SK-N-SH (cell line): ENCODE results near the gene ANKRD52. TPM values are rescaled to one million over a fixed set of nuclear protein-coding genes. Genes with fewer than 3 reads are reported as not detected.

Source experiments
- CTCF ChIA-PET: fragments of 300-600, 350-600 bp; formaldehyde crosslinking; extraction: SDS; loops from one replicate; lab custom pipeline; 2021; lab: Yijun Ruan, JAX
- POLR2A ChIA-PET: fragments of 350-600 bp; sonication (Branson Sonifier 250); formaldehyde crosslinking; extraction: SDS; loops from one replicate; lab custom pipeline; 2020; ENCODE audit warnings: antibody characterized with exemption, inconsistent platforms; lab: Yijun Ruan, JAX
- DNase-seq: peaks from one replicate; pipeline ENCODE4 v3.0.0; 2012
- H2AFZ ChIP-seq: fragments of 200-600 bp; sonication (generic); 2 replicates; pipeline ENCODE4 v1.8.1; 2016; ENCODE audit warnings: antibody characterized with exemption, mild to moderate bottlenecking, low read depth
- H3F3A ChIP-seq: fragments of 200-600 bp; sonication (generic); replicated peaks from 2 replicates; pipeline ENCODE3; 2016; ENCODE audit warnings: antibody characterized with exemption, mild to moderate bottlenecking; ENCODE audit not compliant: insufficient read depth
- H3K27ac ChIP-seq, 2 experiments: fragments of 200-500 bp in 1 of 2; fragments of 200-600 bp in 1 of 2; sonication (Bioruptor generic) in 1 of 2; sonication (generic), shearing (Covaris generic) in 1 of 2; 2 replicates each; pipeline versions ENCODE4 v1.5.1 to v1.6.1; 2014 to 2016; ENCODE audit warnings: low read depth in 2 of 2, inconsistent platforms in 1 of 2, low read length in 1 of 2, mild to moderate bottlenecking in 1 of 2, mixed read lengths in 1 of 2
- H3K27me3 ChIP-seq: fragments of 200-600 bp; sonication (generic), shearing (Covaris generic); 2 replicates; pipeline ENCODE4 v1.6.1; 2016; ENCODE audit warnings: mixed run types; ENCODE audit not compliant: insufficient read depth
- H3K36me3 ChIP-seq, 2 experiments: fragments of 200-500 bp in 1 of 2; fragments of 200-600 bp in 1 of 2; sonication (Bioruptor generic) in 1 of 2; sonication (generic) in 1 of 2; replicated peaks in 1 of 2; 2 replicates each; pipeline versions ENCODE3 to v1.5.1; 2014 to 2016; ENCODE audit warnings: low read length in 1 of 2, mild to moderate bottlenecking in 1 of 2; ENCODE audit not compliant: insufficient read depth in 2 of 2, control insufficient read depth in 1 of 2
- H3K4me1 ChIP-seq, 2 experiments: fragments of 200-500 bp in 1 of 2; fragments of 200-600 bp in 1 of 2; sonication (Bioruptor generic) in 1 of 2; sonication (generic), shearing (Covaris generic) in 1 of 2; 2 replicates each; pipeline versions ENCODE4 v1.5.1 to v1.6.1; 2014 to 2016; ENCODE audit warnings: low read depth in 1 of 2, low read length in 1 of 2, mixed run types in 1 of 2; ENCODE audit not compliant: insufficient read depth in 2 of 2, control insufficient read depth in 1 of 2
- H3K4me2 ChIP-seq: fragments of 200-600 bp; sonication (generic), shearing (Covaris generic); 2 replicates; pipeline ENCODE4 v1.6.1; 2017; ENCODE audit warnings: mixed run types
- H3K4me3 ChIP-seq, 2 experiments: fragments of 200-500 bp in 1 of 2; fragments of 200-600 bp in 1 of 2; sonication (Bioruptor generic) in 1 of 2; sonication (generic), shearing (Covaris generic) in 1 of 2; 2 replicates each; pipeline versions ENCODE4 v1.5.1 to v1.8.1; 2014 to 2016; ENCODE audit warnings: low read depth in 2 of 2, inconsistent platforms in 1 of 2, low read length in 1 of 2, mild to moderate bottlenecking in 1 of 2, mixed read lengths in 1 of 2, moderate library complexity in 1 of 2
- H3K79me2 ChIP-seq: fragments of 200-600 bp; sonication (generic); 2 replicates; pipeline ENCODE4 v1.8.1; 2017; ENCODE audit warnings: mild to moderate bottlenecking; ENCODE audit not compliant: insufficient read depth
- H3K9ac ChIP-seq: fragments of 200-600 bp; sonication (generic); 2 replicates; pipeline ENCODE4 v1.6.1; 2017; ENCODE audit warnings: mixed run types
- H3K9me2 ChIP-seq: fragments of 200-600 bp; sonication (generic); 2 replicates; pipeline ENCODE4 v1.6.1; 2017; ENCODE audit warnings: mixed run types
- H3K9me3 ChIP-seq: fragments of 200-600 bp; sonication (generic); 2 replicates; pipeline ENCODE4 v1.6.1; 2017; ENCODE audit warnings: mixed run types, mild to moderate bottlenecking, moderate library complexity
- H4K20me1 ChIP-seq: fragments of 200-600 bp; sonication (generic); 2 replicates; pipeline ENCODE4 v1.6.1; 2017; ENCODE audit warnings: mild to moderate bottlenecking, mixed run types; ENCODE audit not compliant: insufficient read depth
- ELF1 ChIP-seq: IDR thresholded peaks from 2 replicates; pipeline ENCODE4 v1.4.0; 2012
- EP300 ChIP-seq, 2 experiments: IDR thresholded peaks; 2 replicates each; pipeline versions ENCODE4 v1.4.0 to v1.6.1; 2012; ENCODE audit warnings: borderline replicate concordance in 1 of 2, low read depth in 1 of 2, low read length in 1 of 2
- EZH2phosphoT487 ChIP-seq: fragments of 200-600 bp; sonication (generic); IDR thresholded peaks from 2 replicates; pipeline ENCODE4 v1.6.1; 2017; ENCODE audit warnings: low read depth, mixed run types, mild to moderate bottlenecking, antibody characterized with exemption, moderate library complexity, borderline replicate concordance
- GABPA ChIP-seq: IDR thresholded peaks from 2 replicates; pipeline ENCODE4 v1.4.0; 2012; ENCODE audit warnings: low read depth, mild to moderate bottlenecking
- JUND ChIP-seq: IDR thresholded peaks from 2 replicates; pipeline ENCODE4 v1.4.0; 2012
- MEF2A ChIP-seq: IDR thresholded peaks from 2 replicates; pipeline ENCODE4 v1.4.0; 2012; ENCODE audit warnings: low read depth, borderline replicate concordance
- NFIC ChIP-seq: IDR thresholded peaks from 2 replicates; pipeline ENCODE4 v1.4.0; 2012; ENCODE audit warnings: borderline replicate concordance
- NRF1 ChIP-seq: IDR thresholded peaks from 2 replicates; pipeline ENCODE4 v1.6.1; 2012; ENCODE audit warnings: low read depth, mild to moderate bottlenecking, low read length
- PBX3 ChIP-seq: IDR thresholded peaks from 2 replicates; pipeline ENCODE4; 2012
- RAD21 ChIP-seq: IDR thresholded peaks from 2 replicates; pipeline ENCODE4 v1.6.1; 2012; ENCODE audit warnings: mild to moderate bottlenecking, low read length
- REST ChIP-seq: IDR thresholded peaks from 2 replicates; pipeline ENCODE4 v1.6.1; 2012; ENCODE audit warnings: mild to moderate bottlenecking, low read depth, low read length, moderate library complexity
- RFX5 ChIP-seq: IDR thresholded peaks from 2 replicates; pipeline ENCODE4 v1.6.1; 2012; ENCODE audit warnings: mild to moderate bottlenecking, improper control_type of control experiment, low read length
- RXRA ChIP-seq: IDR thresholded peaks from 2 replicates; pipeline ENCODE4 v1.4.0; 2012; ENCODE audit warnings: low read depth, mild to moderate bottlenecking, borderline replicate concordance
- TAF1 ChIP-seq: IDR thresholded peaks from 2 replicates; pipeline ENCODE4 v1.6.1; 2012; ENCODE audit warnings: low read depth, mild to moderate bottlenecking, low read length, moderate library complexity, borderline replicate concordance
- TEAD4 ChIP-seq: IDR thresholded peaks from 2 replicates; pipeline ENCODE4 v1.4.0; 2012; ENCODE audit warnings: mild to moderate bottlenecking, borderline replicate concordance; ENCODE audit not compliant: insufficient read depth
- USF2 ChIP-seq: fragments of 150-350 bp; IDR thresholded peaks from 2 replicates; pipeline ENCODE4 v1.6.1; 2017; ENCODE audit warnings: antibody characterized with exemption, low read length, low read depth, borderline replicate concordance
- ZBTB33 ChIP-seq: IDR thresholded peaks from 2 replicates; pipeline ENCODE4 v1.4.0; 2012; ENCODE audit warnings: low read depth, borderline replicate concordance
- WGBS: methylation state at CpG from one replicate; pipeline ENCODE4 v1.1.6; 2017; ENCODE audit warnings: low lambda C conversion rate; 5-methylcytosine and 5-hydroxymethylcytosine counted together
- polyA plus RNA-seq, 3 experiments: library from polyadenylated mRNA; depleted of rRNA; stranded (reverse); fragments of >200 nt; gene quantifications; 2 replicates each; pipeline ENCODE4 v1.2.3, GENCODE V29; 2012

Gene ANKRD52
- polyA plus RNA-seq, 1 of the 3 experiments (the other 2 are of a cell fraction): 23.4 TPM

- no peak for DNase-seq
- H3K4me1 ChIP-seq: peaks cover 3 to 9% of the 10 kb centered on the region in 2 experiments; a peak in 1 of 4 replicates
- no peak within 1 kb of the TSS for H3K4me2 ChIP-seq
- ChIA-PET CTCF (interaction anchor here (1.3 to 1.7 kb wide), 2 partner anchors 28 to 41 kb away, joined by 6 read pairs; partner anchors contain the start of genes ANKRD52 and SMARCC2), POLR2A (no interaction called here)
- no peak within 1 kb of the TSS for H3K27ac ChIP-seq
- H2AFZ ChIP-seq: no peak within 1 kb of the TSS
- peaks cover 13% of the 10 kb centered on the region for H3F3A ChIP-seq
- no peaks in the 10 kb centered on the region for H3K9me3 ChIP-seq
- H3K9ac ChIP-seq: no peak within 1 kb of the TSS
- 83% methylated on average over 4 of the region's 4 CpGs for WGBS
- no peaks in the 10 kb centered on the region for H4K20me1 ChIP-seq
- H3K36me3 ChIP-seq: no peaks in the 10 kb centered on the region
- TF ChIP-seq PBX3 (no peak), REST (no peak), MEF2A (no peak), ELF1 (no peak), JUND (no peak), TEAD4 (no peak), ZBTB33 (no peak), NRF1 (no peak), NFIC (no peak), EP300 (IDR thresholded peaks at IDR 0.05; ENCODE audit: borderline replicate concordance in 1 of 2, low read depth in 1 of 2, low read length in 1 of 2) (no peak), RAD21 (no peak), TAF1 (no peak), USF2 (no peak), RXRA (no peak), RFX5 (no peak), EZH2phosphoT487 (no peak), GABPA (no peak)
- no peaks in the 10 kb centered on the region for H3K79me2 ChIP-seq
- no peaks in the 10 kb centered on the region for H3K27me3 ChIP-seq
- no peaks in the 10 kb centered on the region for H3K9me2 ChIP-seq
- H3K4me3 ChIP-seq: no peak within 1 kb of the TSS
These were observed 28.2 kb downstream of the ANKRD52 start, which contains the start of gene SLC39A5 for GRCh38 chr12:56229916-56230431. Gene SLC39A5 (plus strand): TSS chr12:56230051. CDS start chr12:56231275, 1,224 bp downstream.
